Coronary artery (tissue), 2 donors: Measurements from ENCODE around the gene NCF2.
A peak's percentile ranks its signal among the peaks of the same experiment; 100 is the strongest.

ENCODE experiments used
- DNase-seq: peaks from one replicate; pipeline ENCODE4 v3.0.0-alpha.2; 2017; ENCODE audit warnings: low spot score
- H3K27ac ChIP-seq, 2 donors: fragments of 200-600 bp; sonication (generic); one replicate each; pipeline ENCODE4 v1.5.1; 2016 to 2019
- H3K4me3 ChIP-seq: fragments of 200-600 bp; sonication (generic); 2 replicates; pipeline ENCODE4 v1.5.1; 2016; ENCODE audit warnings: mild to moderate bottlenecking, moderate library complexity
- TF ChIP-seq, protein P1 (sequence below): fragments of 200-600 bp; sonication (generic); IDR thresholded peaks from one replicate; pipeline ENCODE4 v1.5.1; 2019; ENCODE audit warnings: antibody characterized with exemption

The NCF2 gene

DNA sequence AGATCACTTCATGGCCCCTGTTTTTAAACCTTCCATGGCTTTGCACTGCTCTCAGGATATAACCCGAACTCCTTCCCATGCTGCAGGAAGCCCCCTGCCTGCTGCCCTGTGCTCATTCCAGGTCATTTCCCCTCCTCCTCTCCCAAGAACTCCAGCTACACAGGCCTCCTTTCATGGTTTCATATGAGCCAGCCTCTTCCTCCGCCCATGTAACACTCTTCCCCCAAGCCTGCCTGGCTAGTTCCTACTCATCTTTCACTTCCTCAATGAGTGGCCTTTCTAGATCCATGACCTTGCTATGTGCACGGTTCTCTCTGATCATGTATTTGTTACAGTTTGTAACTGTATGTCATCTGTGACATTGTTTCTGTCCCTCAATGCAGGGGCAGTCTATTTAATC is 3.1 kb upstream of the NCF2 start:
- TF ChIP-seq, protein P1, sequence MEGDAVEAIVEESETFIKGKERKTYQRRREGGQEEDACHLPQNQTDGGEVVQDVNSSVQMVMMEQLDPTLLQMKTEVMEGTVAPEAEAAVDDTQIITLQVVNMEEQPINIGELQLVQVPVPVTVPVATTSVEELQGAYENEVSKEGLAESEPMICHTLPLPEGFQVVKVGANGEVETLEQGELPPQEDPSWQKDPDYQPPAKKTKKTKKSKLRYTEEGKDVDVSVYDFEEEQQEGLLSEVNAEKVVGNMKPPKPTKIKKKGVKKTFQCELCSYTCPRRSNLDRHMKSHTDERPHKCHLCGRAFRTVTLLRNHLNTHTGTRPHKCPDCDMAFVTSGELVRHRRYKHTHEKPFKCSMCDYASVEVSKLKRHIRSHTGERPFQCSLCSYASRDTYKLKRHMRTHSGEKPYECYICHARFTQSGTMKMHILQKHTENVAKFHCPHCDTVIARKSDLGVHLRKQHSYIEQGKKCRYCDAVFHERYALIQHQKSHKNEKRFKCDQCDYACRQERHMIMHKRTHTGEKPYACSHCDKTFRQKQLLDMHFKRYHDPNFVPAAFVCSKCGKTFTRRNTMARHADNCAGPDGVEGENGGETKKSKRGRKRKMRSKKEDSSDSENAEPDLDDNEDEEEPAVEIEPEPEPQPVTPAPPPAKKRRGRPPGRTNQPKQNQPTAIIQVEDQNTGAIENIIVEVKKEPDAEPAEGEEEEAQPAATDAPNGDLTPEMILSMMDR = no peak
- no peak for DNase-seq
- Histone ChIP-seq H3K27ac (peak overlapping the region in 1 of 2 donors; percentile 19), H3K4me3 (no peak overlapping the region)

DNA sequence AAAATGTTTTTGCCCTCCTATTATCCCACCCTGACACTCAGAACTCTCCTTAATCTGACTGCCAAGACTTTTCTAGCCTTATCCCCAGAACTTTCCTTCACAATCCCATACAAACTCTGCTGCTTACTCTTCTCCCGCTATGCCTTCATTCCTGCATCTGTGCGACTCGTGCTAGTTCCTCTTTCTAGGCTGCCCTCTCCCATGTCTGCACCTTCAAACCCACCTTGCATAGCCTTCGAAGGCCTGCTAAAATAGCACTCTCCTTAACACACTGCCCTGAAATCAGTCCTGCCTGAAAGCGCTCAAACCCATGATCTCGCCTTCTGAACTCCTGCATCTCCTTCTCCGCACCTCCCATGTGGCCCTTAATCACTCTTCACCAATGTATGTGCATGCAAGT is 2.5 kb upstream of the NCF2 start:
- TF ChIP-seq, protein P1 = no peak
- H3K4me3 ChIP-seq = no peak overlapping the region
- DNase-seq = no peak
- H3K27ac ChIP-seq = peak overlapping the region in 1 of 2 donors; percentile 19

DNA sequence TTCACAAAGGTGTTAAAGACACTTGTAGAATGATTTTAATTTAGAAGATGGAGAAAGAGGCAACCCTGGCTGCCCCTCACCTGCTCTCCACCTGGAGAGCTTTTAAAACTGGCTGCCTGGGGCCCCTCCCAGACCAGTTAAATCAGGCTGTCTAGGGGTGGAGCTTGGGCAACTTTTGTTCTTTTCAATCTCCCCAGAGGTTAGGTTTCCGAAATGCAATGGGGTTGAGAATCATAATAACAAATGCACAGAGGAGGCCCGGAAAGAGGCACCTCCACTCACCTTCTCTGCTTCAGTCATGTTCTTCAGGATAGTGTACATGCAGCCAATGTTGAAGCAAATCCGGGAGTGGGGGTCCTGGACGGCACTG is 400 bp downstream of the NCF2 start:
- TF ChIP-seq, protein P1 = no peak
- peak overlapping the region; percentile 28 for H3K4me3 ChIP-seq
- H3K27ac ChIP-seq = peak overlapping the region; percentile 32 to 77
- no peak for DNase-seq

DNA sequence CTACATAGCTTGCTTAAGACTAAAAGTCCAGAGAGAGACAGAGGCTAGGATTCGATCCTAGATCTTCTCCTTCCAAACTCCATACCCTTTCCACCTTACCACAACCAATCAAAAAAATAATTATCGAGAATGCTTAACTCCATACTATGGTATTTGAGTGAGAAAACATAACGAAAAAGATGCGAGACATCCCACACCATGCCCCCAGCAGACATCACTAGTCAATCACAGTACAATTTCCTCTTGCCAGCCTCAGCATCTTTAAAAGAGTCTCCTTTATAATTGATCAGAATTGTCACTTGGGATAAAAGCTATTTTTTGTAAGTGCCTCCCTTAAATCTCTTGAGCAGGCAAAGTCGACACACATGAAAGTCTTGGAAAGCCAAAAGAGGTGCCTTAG is 875 bp downstream of the NCF2 start:
- TF ChIP-seq, protein P1 = no peak
- Histone ChIP-seq H3K4me3 (peak overlapping the region; percentile 28), H3K27ac (peak overlapping the region in 1 of 2 donors; percentile 77)
- no peak for DNase-seq

DNA sequence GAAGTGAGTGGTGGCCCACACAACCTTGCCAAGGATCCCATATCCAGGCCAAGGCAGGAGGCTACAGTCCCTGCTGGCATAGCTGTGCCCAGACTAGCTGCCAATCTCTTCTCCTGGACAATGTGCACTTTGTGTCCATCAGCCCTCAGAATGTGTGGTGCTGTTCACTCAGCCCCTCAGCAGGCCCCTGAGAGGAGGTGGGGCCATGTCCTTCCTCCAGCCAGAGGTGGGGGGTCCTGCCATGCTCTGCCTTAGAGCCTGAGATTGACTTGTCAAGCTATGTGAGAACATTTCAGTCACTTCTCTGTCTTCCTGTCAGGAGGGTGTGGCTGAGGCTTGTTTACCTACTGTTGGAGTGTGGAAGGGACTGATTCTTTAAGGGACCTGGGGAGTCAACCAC is 1.4 kb downstream of the NCF2 start:
- peak overlapping the region in 1 of 2 donors; percentile 75 for H3K27ac ChIP-seq
- TF ChIP-seq, protein P1 = no peak
- DNase-seq = no peak
- H3K4me3 ChIP-seq = peak overlapping the region; percentile 28

DNA sequence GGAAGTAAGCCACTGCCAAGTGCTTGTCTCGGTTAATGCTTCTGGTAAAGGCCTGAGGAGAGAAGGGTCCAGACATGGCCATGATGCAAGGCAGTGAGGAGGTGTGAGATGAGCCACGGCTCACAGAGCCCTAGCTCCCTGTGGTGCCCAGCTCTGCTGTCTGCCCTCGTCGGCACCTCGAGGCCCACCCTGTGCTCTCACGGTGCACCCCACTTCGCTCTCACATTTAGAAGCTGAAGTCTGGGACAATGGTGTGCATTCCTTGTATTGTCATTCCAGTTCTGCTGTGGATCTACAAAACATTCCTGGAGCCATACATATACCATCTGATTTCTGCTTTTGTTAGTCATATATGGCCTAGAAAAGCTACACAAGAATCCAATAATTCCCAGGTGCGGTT is 3.3 kb downstream of the NCF2 start:
- Histone ChIP-seq H3K4me3 (no peak overlapping the region), H3K27ac (no peak overlapping the region)
- DNase-seq = no peak
- TF ChIP-seq, protein P1 = no peak

DNA sequence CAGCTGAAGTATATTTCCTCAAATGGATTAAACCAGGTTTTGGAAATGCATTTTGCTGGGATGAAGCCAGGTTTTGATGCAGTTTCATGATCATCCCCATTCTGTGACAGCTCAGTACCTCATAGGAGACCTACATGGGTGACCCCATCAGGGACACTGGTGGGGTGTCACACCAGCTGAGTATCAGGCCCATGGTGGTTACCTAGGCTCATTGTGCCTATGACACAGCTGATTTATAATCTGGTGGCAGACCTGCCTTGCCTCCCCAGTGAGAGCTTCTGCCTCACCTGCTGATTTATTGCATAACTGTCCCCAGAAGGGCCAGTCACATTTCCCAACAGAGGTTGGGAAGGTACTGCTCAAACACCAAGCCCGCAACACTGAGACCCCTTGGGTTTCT is 3.8 kb downstream of the NCF2 start:
- Histone ChIP-seq H3K27ac (no peak overlapping the region), H3K4me3 (no peak overlapping the region)
- TF ChIP-seq, protein P1 = no peak
- no peak for DNase-seq
